Measurements from ENCODE around the gene TFAP2E. TPM values are rescaled to one million over a fixed set of nuclear protein-coding genes. Genes with fewer than 3 reads are reported as not detected.

TFAP2E gene
- total RNA-seq, 6 donors from 2014 or later = 1.1 to 7.3 (median 2.0) TPM

GRCh38 chr1:35592991-35593769, 20.1 kb downstream of the TFAP2E start:
- TF ChIP-seq POLR2AphosphoS5 (IDR thresholded peaks at IDR 0.05) = no peak
- no peak for TF ChIP-seq EP300 (IDR thresholded peaks at IDR 0.05)
- TF ChIP-seq, protein P1, sequence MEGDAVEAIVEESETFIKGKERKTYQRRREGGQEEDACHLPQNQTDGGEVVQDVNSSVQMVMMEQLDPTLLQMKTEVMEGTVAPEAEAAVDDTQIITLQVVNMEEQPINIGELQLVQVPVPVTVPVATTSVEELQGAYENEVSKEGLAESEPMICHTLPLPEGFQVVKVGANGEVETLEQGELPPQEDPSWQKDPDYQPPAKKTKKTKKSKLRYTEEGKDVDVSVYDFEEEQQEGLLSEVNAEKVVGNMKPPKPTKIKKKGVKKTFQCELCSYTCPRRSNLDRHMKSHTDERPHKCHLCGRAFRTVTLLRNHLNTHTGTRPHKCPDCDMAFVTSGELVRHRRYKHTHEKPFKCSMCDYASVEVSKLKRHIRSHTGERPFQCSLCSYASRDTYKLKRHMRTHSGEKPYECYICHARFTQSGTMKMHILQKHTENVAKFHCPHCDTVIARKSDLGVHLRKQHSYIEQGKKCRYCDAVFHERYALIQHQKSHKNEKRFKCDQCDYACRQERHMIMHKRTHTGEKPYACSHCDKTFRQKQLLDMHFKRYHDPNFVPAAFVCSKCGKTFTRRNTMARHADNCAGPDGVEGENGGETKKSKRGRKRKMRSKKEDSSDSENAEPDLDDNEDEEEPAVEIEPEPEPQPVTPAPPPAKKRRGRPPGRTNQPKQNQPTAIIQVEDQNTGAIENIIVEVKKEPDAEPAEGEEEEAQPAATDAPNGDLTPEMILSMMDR (IDR thresholded peaks at IDR 0.05) = no peak
- no peak for TF ChIP-seq POLR2A (IDR thresholded peaks at IDR 0.05)
- peaks cover 0 to 11% (median 5%) of the 10 kb centered on the region in 4 donors for H3K36me3 ChIP-seq
- 55 to 65% methylated on average over 8 of the region's 8 CpGs for WGBS, 2 donors
- ATAC-seq (ENCODE audit: low FRiP score in 2 of 2) = peak in 1 of 2 donors; percentile 10
- no peaks in the 10 kb centered on the region for H3K9me3 ChIP-seq
- no peak overlapping the region for H3K4me3 ChIP-seq
- H3K27ac ChIP-seq = no peak overlapping the region
- DNase-seq = peak in 1 of 2 donors; percentile 34
- no peaks in the 10 kb centered on the region for H3K27me3 ChIP-seq
- H3K4me1 ChIP-seq = peaks cover 0 to 9% (median 2%) of the 10 kb centered on the region in 4 donors

DNA sequence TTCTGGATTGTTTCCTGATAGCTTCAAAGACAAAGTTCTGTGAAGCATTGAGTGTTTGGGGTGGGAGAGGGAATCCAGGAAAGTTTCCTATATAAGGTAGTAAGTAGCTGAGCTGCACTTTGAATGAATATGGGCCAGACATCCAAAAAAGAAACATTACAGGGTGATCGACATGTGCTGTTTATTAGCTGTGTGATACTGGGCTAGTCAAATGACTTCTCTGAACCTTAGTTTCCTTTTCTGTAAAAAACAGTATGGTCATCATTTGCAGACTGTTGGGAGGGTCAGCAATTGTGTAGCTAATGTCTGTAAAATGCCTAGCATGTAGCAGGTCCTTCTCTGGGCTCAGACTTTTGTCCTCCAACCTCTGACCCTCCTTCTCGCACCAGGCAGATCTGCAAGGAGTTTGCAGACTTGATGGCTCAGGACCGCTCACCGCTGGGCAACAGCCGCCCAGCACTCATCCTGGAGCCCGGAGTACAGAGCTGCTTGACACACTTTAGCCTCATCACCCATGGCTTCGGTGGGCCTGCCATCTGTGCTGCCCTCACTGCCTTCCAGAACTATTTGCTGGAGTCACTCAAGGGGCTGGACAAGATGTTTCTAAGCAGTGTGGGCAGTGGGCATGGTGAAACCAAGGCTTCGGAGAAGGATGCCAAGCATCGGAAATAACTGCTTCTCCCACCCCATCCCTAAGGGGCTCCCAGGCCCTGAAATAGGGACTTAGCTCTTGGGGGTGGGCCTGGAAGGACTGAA, 21.1 kb downstream of the TFAP2E start:
- Histone ChIP-seq H3K4me3 (no peak overlapping the region), H3K4me1 (peaks cover 0 to 9% (median 2%) of the 10 kb centered on the region in 4 donors), H3K27ac (no peak overlapping the region), H3K9me3 (no peaks in the 10 kb centered on the region), H3K36me3 (peaks cover 0 to 13% (median 5%) of the 10 kb centered on the region in 4 donors), H3K27me3 (no peaks in the 10 kb centered on the region)
- no peak for DNase-seq
- ATAC-seq (ENCODE audit: low FRiP score in 2 of 2) = no peak
- WGBS, 2 donors = 93 to 97% methylated on average over 9 of the region's 9 CpGs
- TF ChIP-seq POLR2A (IDR thresholded peaks at IDR 0.05) (no peak), EP300 (IDR thresholded peaks at IDR 0.05) (no peak), POLR2AphosphoS5 (IDR thresholded peaks at IDR 0.05) (no peak)

- DNase-seq (no peak), ATAC-seq (ENCODE audit: low FRiP score in 2 of 2) (no peak)
- Histone ChIP-seq H3K4me3 (no peak overlapping the region), H3K27ac (no peak overlapping the region), H3K27me3 (no peaks in the 10 kb centered on the region), H3K36me3 (peaks cover 0 to 19% (median 7%) of the 10 kb centered on the region in 4 donors), H3K9me3 (no peaks in the 10 kb centered on the region), H3K4me1 (peaks cover 0 to 9% (median 2%) of the 10 kb centered on the region in 4 donors)
- WGBS, 2 donors = 95% methylated on average over 7 of the region's 7 CpGs
- no peak for TF ChIP-seq POLR2AphosphoS5 (IDR thresholded peaks at IDR 0.05)
- no peak for TF ChIP-seq EP300 (IDR thresholded peaks at IDR 0.05)
- TF ChIP-seq, protein P1 (IDR thresholded peaks at IDR 0.05) = no peak
- no peak for TF ChIP-seq POLR2A (IDR thresholded peaks at IDR 0.05)
Measured at GRCh38 chr1:35595684-35596083, 22.6 kb downstream of the TFAP2E start.

DNA sequence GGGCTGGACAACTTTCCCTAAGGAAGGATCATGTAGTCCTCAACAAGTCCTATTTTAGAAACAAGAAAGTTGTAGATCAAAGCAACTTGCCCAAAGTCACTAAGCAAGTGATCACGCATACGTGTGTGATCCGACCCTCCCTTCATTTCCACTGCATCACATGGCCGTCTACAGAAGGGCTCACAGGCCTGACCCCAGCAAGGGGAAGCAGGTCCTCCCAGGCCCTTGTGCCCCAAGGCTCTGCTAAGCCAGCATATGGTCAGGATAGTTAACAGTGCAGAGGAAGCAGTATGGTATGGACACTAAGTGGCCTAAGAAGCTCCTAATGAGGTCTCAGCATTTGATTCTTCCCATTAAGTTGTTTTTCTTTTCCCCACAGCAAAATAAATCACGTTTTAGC, 24.8 kb downstream of the TFAP2E start:
- WGBS, 2 donors = 89 to 91% methylated on average over 5 of the region's 5 CpGs
- DNase-seq (no peak), ATAC-seq (ENCODE audit: low FRiP score in 2 of 2) (no peak)
- peaks cover 0 to 36% (median 18%) of the 10 kb centered on the region in 4 donors for H3K36me3 ChIP-seq
- H3K9me3 ChIP-seq = no peaks in the 10 kb centered on the region
- no peak overlapping the region for H3K4me3 ChIP-seq
- TF ChIP-seq EP300 (IDR thresholded peaks at IDR 0.05) = no peak
- TF ChIP-seq POLR2A (IDR thresholded peaks at IDR 0.05) = no peak
- TF ChIP-seq POLR2AphosphoS5 (IDR thresholded peaks at IDR 0.05) = no peak
- TF ChIP-seq, protein P1 (IDR thresholded peaks at IDR 0.05) = no peak
- H3K27ac ChIP-seq = no peak overlapping the region
- peaks cover 0 to 9% (median 2%) of the 10 kb centered on the region in 4 donors for H3K4me1 ChIP-seq
- no peaks in the 10 kb centered on the region for H3K27me3 ChIP-seq

GRCh38 chr1:35598895-35599294, 25.8 kb downstream of the TFAP2E start:
- no peak for DNase-seq
- H3K36me3 ChIP-seq = peaks cover 0 to 46% (median 28%) of the 10 kb centered on the region in 4 donors
- H3K9me3 ChIP-seq = no peaks in the 10 kb centered on the region
- H3K27ac ChIP-seq = no peak overlapping the region
- ATAC-seq (ENCODE audit: low FRiP score in 2 of 2) = peak in 1 of 2 donors; percentile 49
- H3K4me3 ChIP-seq = no peak overlapping the region
- TF ChIP-seq POLR2AphosphoS5 (IDR thresholded peaks at IDR 0.05) = no peak
- TF ChIP-seq, protein P1 (IDR thresholded peaks at IDR 0.05) = no peak
- TF ChIP-seq POLR2A (IDR thresholded peaks at IDR 0.05) = no peak
- no peak for TF ChIP-seq EP300 (IDR thresholded peaks at IDR 0.05)
- WGBS, 2 donors = 84 to 89% methylated on average over 2 of the region's 2 CpGs
- H3K27me3 ChIP-seq = no peaks in the 10 kb centered on the region
- H3K4me1 ChIP-seq = no peaks in the 10 kb centered on the region

Measured in upper lobe of left lung (tissue), 6 donors.